NOMO-1 (cell line): ENCODE measurements around the gene FAM177B.

ENCODE experiments used
- DNase-seq, 2 experiments: peaks; one replicate each; lab custom pipeline; 2025; ENCODE audit not compliant: unreplicated experiment in 2 of 2; lab: John Stamatoyannopoulos, UW

The FAM177B gene

DNA sequence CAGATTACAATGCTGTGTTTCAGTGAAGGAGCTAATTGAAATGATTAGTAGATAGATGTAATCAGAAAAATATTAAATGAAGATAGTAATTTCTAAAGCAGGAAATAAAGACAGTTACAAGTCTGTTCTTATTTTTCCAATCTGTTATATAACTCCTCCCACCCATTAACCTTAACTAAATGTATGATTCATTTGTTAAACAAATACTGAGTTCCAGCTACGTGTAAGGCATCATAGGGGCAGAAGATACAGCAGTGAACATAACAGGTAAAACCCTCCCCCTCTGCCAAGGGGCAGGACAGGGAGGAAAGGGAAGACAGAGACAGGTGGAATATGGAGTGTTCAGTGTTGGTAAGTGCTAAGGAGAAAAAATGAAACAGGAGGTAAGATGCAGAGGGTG is at the start of gene FAM177B:
FAM177B (plus strand) TSS at position 231 of the 400 bp plus-strand sequence. CDS start 9,344 bp downstream, outside the sequence.
- DNase-seq, result no peak

DNA sequence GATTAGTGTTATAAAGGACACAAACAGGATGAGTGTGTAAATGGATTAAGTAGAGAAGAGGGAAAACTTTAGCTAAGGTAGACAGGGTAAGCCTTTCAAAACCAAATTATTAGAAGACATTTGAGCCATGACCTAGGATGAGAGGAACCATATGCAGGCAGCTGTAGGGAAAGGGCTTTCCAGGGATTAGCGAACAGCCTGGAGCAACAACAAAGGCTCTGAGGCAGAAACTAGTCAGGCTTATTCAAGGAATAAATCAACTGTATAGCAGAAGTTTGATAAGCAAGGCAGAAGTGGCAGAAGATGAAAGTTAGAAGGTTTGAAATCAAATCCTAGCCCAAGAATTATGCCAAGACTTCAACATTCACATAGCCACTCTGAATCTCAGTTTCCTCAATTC is 46.0 kb upstream of the FAM177B start:
- no peak for DNase-seq

GRCh38 chr1:222694927-222695326 is 42.1 kb upstream of the FAM177B start:
- no peak for DNase-seq

GRCh38 chr1:222696741-222697140 is 40.3 kb upstream of the FAM177B start:
- DNase-seq, result no peak

- no peak for DNase-seq
These were observed 39.8 kb upstream of the FAM177B start for GRCh38 chr1:222697203-222697602.

DNA sequence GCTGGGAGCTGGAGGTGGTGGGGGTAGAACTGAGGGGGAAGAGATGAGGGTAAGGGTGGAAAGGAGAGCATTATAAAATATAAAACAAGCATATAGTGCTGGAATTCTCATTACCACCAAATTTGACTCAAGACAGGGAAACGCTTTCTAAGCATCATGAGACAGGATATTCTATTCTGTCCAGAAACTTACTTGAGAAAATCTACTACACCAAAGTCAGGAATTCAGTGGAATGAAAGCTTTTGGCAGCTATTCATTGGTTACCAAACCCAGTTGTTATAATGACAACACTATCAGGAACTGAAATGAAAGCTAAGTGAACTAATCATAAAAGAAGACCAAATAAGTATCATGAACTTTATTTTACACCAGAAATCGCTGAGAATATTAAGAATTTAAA is 39.2 kb upstream of the FAM177B start:
- no peak for DNase-seq

DNA sequence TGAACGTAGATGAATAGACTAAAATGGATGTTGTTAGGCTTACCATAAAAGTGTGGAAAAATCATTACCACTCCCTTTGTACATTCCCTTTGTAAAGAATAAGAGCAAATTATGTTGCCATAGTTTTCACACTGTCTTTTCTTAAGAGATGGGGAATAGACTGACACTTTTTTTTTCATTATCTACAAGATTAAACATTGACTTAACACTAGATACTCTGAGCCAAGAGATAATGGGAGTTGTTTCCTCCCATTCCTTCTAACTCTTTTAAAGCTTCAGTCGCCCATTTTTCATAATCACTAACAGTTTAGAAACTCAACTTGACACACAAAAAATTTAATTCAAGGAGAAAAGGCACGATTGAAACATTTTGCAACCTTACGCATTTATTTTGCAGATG is 34.8 kb upstream of the FAM177B start:
- no peak for DNase-seq

DNA sequence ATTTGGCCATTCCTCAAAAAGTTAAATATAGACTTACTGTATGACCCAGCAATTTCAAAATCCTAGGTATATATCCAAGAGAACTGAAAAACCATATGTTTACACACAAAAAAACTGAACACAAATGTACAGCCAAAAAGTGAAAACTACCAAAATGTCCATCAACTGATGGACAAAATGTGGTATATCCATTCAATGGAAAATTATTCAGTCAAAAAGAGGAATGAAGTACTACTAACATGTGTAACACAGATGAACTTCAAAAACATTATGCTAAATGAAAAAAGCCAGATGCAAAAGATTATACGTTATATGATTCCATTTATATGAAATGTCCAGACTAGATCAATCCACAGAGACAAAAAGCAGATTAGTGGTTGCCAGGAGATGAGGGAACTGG is 32.7 kb upstream of the FAM177B start:
- no peak for DNase-seq

GRCh38 chr1:222706815-222707214 is 30.2 kb upstream of the FAM177B start:
- DNase-seq, result no peak

GRCh38 chr1:222709700-222710153 is 27.3 kb upstream of the FAM177B start:
- no peak for DNase-seq

DNA sequence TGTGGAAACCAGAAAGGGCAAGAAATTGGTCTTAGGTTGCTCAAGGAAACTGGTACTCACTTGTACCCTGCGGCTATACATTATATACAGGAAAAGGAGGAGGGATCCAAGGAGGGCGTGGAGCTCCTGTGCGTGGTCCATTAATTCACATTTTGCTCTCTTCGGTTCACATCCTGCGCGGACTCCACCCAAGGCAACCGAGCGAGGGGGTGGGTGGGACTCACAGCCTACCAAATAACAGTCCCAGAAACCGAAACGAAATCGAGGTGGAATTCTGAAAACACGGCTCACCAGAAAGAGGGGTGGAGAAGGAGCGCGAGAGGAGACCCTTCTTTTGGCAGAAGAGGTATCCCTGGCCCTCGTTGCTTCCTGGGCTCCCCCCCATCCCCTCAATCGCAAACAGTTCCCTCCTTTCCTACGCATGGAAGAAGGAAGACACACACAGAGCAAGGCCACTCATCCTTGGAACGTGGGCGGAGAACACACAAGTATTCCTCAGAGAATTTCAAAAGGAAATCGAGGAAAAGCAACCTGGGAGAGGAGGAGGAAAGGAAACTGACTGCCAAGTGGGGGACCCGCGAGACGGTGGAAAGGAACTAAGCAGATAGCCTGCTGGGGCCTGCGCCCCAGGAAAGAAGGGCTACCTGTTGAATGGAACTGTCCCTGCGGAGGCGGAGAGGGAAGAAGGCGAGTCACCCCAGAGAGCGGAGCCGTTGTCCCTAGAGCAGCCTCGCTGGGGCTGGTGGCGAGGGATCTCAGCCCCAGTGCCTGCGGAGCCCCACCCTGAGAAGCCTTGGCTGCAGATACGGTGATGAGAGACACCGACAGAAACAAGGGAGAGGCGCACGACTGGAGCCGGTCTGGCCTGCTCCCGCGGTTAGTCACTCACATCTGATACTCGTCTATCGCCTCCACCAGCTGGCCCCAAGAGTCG is 25.4 kb upstream of the FAM177B start:
- DNase-seq, result peak; percentile 33 to 66

GRCh38 chr1:222712253-222713090 is 24.5 kb upstream of the FAM177B start, which contains the start of the genes AIDA and BROX:
Gene AIDA, minus strand, starts transcription at chr1:222712491. Its CDS starts 174 bp downstream, at chr1:222712317.
Gene BROX, plus strand, starts transcription at chr1:222712564. Its CDS starts 3,136 bp downstream, at chr1:222715700.
- DNase-seq, result peak; percentile 86 to 87

- peak; percentile 90 to 93 for DNase-seq
These were observed 23.7 kb upstream of the FAM177B start for GRCh38 chr1:222713091-222713961.

GRCh38 chr1:222716393-222716792 is 20.6 kb upstream of the FAM177B start:
- no peak for DNase-seq

DNA sequence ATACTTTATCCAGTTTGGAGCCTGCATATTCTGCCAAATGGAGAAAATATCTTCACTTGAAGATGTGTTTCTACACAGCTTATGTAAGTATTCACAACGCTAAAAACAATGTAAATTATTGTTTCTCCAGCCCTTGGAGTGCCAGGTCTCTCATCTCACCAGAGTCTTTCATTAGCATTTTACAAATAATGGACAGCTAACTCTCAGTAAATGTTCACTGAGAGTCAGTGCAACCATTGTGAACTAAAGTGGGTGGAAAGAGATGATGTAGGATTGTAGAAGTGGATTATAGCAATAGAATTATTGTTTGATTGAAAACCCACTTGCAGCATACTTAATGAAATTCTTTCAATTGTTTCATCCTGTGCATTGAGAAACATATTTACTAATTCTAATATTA is 8.3 kb upstream of the FAM177B start:
- no peak for DNase-seq

DNA sequence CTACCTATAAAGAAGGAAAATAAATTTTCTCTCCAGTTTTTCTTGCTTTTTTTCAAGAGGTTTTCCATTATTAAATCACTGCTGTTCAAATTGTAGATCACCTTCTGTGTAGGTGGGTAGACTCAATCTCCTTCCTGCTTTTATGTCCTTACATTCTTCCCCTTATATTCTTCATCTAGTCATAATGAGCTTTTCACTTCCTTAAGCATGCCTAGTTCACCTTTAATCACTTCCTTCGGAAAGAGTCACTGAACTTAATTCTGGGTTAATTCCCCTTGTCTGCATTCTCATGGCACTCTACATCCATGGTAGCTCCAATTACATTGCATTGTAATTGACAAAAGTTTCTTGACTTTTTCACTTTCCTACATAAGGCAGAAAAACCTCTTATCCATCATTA is 6.1 kb upstream of the FAM177B start:
- no peak for DNase-seq

DNA sequence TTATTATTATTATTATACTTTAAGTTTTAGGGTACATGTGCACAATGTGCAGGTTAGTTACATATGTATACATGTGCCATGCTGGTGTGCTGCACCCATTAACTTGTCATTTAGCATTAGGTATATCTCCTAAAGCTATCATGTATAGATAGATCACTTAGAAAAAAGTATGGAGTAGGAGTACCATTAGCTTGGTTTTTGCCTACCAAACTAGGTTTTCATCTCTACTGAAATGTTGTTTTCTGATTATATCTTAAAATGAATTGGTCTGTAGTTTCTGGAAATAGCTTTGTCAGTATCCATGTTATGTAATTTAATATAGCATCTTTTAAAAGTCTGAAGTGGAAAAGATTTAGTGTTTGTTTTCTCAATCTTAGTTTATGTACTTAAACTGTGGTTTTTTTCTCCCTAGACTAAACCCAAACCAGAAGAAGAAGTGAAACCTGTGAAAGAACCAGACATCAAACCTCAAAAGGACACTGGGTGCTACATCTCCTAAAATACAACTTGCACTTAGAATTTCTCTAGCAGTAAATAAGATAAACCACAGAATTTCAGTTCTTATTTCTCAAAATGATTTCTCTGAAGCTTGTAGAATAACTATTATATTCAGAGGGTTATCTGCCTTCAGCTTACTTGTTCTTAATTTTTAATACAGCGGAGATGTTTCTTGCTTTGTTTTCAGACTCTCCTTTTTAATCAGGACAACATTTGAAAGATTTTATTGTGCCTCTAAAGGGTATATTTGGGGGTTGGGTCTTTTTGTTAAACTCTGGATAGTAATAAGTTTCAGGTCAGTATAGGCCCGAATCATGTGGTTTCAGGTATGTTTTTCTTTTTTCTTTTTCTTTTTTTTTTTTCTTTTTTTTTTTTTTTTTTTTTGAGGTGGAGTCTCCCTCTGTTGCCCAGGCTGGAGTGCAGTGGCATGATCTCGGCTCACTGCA is 4.5 kb upstream of the FAM177B start:
- DNase-seq, result peak; percentile 70 to 89

GRCh38 chr1:222734740-222735139 is 2.3 kb upstream of the FAM177B start:
- no peak for DNase-seq

DNA sequence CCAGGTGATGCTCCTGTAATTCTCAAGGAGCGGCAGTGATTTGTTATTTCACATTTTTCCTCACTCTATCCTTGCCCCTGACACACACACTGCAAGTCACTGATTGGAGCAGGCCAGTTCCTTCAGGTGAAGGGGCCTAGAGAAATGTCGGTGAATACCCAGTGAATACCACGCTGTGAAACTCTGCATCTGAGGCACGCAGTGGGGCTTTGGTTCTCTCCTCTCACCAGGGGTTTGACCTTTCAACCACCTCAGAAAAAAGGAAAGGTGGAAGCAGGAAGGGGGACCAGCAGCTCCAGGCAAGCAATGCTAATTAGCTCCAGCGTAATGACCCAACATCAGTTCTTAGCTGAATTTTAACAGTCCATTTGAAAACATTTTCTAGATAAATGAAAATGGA is 532 bp upstream of the FAM177B start:
- no peak for DNase-seq
